PC-3 (cell line): Measurements from ENCODE around the gene NOSIP.
A peak's percentile ranks its signal among the peaks of the same experiment; 100 is the strongest.

Experiments used
- EZH2 ChIP-seq: fragments of 300-600 bp; sonication (generic); IDR thresholded peaks from one replicate; pipeline ENCODE4 v1.6.1; 2017; ENCODE audit warnings: antibody characterized with exemption, mild to moderate bottlenecking, low read length; ENCODE audit not compliant: unreplicated experiment
- EZH2phosphoT487 ChIP-seq: fragments of 300-600 bp; sonication (generic); IDR thresholded peaks from 2 replicates; pipeline ENCODE4 v1.6.1; 2018; ENCODE audit warnings: mild to moderate bottlenecking, antibody characterized with exemption, low read length, borderline replicate concordance
- TF ChIP-seq, protein P1 (sequence below): fragments of 300-600 bp; sonication (generic); conservative IDR thresholded peaks from 2 replicates; pipeline ENCODE4 v1.5.1; 2017; ENCODE audit warnings: antibody characterized with exemption, low read depth, mild to moderate bottlenecking, low read length

DNA sequence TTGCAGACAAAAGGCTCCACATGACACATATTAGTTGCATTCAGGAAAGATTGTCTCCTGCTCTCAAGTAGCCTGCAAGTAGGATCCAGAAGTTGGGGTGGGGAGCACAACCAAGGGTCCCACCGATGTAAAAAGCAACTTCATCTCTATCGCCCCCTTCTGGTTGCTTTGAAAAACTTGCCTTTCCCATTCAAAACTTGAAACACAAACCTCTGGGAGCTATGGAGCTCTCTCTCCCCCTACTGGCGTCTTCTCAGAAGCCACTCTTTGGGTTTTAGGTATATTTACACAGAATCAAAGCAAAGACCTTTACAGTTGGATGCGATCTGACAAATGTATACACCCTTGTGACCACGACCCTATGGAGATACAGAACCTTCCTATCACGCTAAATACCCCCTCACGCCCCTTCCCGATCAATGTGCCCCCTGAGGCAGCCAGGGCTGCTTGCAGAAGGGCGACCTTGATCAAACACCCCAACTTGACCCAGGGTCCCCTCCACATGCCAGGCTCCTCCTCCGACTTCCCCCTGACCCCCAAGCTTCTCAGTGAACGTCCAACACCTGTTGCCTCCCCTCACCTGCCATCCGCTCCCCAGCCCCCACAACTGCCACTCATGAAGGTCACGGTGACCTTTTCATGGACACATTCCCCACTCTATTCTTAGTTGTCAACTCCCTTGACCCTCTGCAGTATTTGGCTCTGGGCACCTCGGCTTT lies 10.1 kb downstream of the NOSIP start:
- TF ChIP-seq EZH2 (no peak), EZH2phosphoT487 (no peak)
- TF ChIP-seq, protein P1, sequence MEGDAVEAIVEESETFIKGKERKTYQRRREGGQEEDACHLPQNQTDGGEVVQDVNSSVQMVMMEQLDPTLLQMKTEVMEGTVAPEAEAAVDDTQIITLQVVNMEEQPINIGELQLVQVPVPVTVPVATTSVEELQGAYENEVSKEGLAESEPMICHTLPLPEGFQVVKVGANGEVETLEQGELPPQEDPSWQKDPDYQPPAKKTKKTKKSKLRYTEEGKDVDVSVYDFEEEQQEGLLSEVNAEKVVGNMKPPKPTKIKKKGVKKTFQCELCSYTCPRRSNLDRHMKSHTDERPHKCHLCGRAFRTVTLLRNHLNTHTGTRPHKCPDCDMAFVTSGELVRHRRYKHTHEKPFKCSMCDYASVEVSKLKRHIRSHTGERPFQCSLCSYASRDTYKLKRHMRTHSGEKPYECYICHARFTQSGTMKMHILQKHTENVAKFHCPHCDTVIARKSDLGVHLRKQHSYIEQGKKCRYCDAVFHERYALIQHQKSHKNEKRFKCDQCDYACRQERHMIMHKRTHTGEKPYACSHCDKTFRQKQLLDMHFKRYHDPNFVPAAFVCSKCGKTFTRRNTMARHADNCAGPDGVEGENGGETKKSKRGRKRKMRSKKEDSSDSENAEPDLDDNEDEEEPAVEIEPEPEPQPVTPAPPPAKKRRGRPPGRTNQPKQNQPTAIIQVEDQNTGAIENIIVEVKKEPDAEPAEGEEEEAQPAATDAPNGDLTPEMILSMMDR: peak; percentile 99
